ENCODE data around the gene NTN1.

The NTN1 gene

DNA sequence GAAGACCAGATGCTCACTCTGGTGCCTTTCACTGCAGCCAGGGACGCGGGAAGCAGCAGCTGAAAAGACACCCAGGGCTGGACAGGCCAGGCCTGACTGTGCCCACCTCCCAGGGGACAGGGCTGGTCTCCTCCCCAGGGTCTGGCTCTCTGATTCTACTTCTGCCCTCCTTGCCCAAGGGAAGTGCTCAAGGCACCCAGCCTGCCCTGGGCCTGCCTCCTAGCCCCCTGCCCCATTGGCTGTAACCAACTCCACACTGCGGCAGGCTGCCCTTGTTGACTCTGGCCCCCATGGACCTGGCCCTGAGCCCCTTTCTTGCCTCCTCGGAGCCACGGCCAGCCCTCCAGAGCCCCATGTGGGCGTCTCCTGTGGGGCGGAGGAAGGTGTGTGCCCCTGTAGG lies 212.5 kb downstream of the NTN1 start:
- TF ChIP-seq, protein P1, sequence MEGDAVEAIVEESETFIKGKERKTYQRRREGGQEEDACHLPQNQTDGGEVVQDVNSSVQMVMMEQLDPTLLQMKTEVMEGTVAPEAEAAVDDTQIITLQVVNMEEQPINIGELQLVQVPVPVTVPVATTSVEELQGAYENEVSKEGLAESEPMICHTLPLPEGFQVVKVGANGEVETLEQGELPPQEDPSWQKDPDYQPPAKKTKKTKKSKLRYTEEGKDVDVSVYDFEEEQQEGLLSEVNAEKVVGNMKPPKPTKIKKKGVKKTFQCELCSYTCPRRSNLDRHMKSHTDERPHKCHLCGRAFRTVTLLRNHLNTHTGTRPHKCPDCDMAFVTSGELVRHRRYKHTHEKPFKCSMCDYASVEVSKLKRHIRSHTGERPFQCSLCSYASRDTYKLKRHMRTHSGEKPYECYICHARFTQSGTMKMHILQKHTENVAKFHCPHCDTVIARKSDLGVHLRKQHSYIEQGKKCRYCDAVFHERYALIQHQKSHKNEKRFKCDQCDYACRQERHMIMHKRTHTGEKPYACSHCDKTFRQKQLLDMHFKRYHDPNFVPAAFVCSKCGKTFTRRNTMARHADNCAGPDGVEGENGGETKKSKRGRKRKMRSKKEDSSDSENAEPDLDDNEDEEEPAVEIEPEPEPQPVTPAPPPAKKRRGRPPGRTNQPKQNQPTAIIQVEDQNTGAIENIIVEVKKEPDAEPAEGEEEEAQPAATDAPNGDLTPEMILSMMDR (IDR thresholded peaks at IDR 0.05; ENCODE audit: borderline replicate concordance, insufficient read depth, low read depth, low read length) = no peak

DNA sequence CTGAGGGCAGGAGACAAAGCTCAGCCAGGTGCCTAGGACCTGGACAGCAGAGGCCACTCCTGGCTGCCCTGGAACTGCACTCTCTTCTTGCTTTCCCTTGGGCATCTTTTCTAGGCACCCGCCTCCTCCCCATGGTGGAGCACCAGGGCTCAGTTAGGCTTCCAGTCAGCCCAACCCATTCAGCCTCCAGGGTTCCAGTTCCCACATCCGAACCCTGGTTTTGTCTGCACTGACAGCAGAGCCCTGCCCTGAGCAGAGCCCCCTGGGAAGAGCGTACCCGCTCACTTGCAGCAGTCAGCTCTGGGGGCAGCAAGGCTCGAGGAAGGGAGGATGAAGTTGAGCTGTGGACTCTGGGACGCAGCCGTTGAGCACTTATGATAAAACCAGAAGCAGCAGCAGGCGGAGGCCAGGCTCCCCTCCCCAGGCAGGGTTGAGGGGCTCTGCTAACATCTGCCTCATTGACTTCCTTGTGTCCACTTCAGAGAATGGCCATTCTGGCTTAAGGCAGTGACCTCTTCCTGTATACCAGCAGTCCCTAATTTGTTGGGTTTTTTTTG lies 213.2 kb downstream of the NTN1 start:
- TF ChIP-seq, protein P1 (IDR thresholded peaks at IDR 0.05; ENCODE audit: borderline replicate concordance, insufficient read depth, low read depth, low read length) = no peak
- no peak overlapping the region for H3K4me3 ChIP-seq (ENCODE audit: low read depth, low read length)

More for the DNA sequence above, 212.5 kb downstream of the NTN1 start:
- H3K4me3 ChIP-seq (ENCODE audit: low read depth, low read length) = no peak overlapping the region

DNA sequence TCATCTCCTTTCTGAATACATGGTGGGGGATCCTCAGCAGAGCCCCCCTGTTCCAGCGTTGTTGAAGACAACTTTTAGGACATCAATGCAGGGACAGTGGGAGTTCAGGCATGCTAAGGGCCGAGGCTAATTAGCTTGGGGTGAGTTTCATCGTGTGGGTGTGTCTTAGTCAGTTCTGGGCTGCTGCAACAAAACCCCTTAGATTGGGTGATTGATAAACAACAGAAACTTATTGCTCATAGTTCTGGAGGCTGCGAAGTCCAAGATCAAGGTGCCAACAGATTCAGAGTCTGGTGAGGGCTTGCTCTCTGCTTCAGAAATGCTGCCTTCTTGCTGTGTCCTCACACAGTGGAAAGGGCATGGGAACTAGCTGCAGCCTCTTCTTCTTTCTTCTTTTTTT lies 214.0 kb downstream of the NTN1 start:
- TF ChIP-seq, protein P1 (IDR thresholded peaks at IDR 0.05; ENCODE audit: borderline replicate concordance, insufficient read depth, low read depth, low read length) = no peak
- no peak overlapping the region for H3K4me3 ChIP-seq (ENCODE audit: low read depth, low read length)

DNA sequence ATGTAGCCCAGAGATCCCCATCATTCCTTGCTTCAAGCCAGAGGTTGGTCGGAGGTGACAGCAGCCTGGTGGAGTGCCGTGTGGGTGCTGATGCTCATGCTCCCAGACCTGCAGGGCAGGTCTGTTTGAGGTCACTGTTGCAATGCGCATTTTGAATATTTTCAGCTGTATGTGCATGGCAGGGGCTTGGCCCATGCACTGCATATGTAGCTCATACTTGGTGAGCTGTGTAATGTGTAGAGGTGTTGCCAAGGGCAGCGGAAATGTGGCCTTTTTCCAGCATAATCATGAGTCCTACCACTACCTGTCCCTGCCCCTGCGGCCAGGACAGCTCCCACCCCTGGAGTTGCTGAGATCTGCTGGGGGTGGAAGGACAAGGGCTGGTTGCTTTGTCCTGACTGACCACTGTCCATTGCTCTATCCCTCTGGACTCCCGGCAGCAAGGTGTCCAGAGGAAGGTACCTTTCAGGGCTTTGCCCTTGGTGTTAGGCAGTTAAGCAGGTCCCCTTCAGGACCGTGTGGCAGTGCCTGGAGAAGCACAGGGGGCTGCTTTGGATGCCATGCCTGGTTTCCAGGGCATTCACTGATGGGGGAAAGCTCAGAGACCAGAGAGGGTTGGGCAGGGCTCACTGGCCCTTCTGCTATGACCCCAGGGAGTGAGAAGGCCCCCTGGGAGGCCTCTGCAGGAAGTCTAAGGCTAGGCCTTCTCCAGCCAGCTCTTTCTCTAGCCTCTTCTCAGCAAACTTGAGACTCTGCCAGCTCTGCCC lies 215.2 kb downstream of the NTN1 start:
- H3K4me3 ChIP-seq (ENCODE audit: low read depth, low read length) = no peak overlapping the region
- TF ChIP-seq, protein P1 (IDR thresholded peaks at IDR 0.05; ENCODE audit: borderline replicate concordance, insufficient read depth, low read depth, low read length) = no peak

DNA sequence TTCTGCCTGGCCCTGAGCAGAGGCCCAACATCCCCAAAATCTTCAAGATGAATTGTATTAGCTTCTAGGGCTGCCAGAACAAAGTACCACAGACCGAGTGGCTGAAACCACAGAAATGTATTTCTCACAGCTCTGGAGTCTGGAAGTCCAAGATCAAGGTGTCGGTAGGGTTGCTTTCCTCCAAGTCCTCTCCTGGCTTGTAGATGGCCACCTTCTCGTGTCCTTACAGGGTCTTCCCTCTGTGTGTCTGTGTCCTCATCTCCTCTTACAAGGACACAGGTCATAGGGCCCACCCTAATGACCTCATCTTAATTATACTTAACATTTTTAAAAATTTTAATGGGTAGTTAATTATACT lies 215.7 kb downstream of the NTN1 start:
- no peak overlapping the region for H3K4me3 ChIP-seq (ENCODE audit: low read depth, low read length)
- TF ChIP-seq, protein P1 (IDR thresholded peaks at IDR 0.05; ENCODE audit: borderline replicate concordance, insufficient read depth, low read depth, low read length) = no peak

DNA sequence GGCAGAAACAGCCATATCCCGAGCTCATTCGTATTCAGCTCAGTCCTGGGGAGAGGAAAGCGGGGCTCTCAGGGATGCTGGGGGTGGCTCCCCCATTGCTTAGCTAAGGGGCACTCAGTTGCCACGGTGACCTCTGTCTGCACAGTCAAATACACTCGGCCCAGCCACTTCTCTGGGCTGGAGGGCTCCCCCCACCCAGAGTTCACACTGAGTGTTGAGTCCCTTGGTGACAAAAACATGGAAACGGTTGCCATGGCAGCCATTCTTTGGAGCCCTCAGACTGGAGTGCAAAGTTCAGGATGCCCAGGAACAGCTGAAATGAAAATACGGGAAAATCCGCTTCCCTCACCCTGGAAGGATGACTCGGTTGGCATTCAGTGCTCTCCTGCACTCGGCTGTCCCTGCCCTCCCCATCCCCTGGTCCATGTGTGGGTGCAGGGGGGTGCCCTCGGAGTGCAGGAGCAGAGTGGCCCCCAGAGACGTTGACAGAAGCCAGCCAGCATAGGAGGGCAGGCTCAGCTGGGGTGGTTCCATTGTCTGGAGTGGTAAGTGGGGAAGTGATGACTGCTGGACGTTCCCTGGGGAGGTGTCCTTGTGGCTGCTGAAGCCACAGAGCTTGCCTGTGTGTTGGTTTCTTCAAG lies 216.5 kb downstream of the NTN1 start:
- H3K4me3 ChIP-seq (ENCODE audit: low read depth, low read length) = no peak overlapping the region
- TF ChIP-seq, protein P1 (IDR thresholded peaks at IDR 0.05; ENCODE audit: borderline replicate concordance, insufficient read depth, low read depth, low read length) = no peak

Data from GM12875 (cell line).